Pons (tissue), 1 donor: Measurements from ENCODE around the gene C12orf56.
A peak's percentile ranks its signal among the peaks of the same experiment; 100 is the strongest.
"Not testable (repeated sequence)": the region's sequence is repeated elsewhere in the genome, so short reads cannot be mapped to it uniquely, and the experiment has no call there.

Source experiments
- DNase-seq: peaks from one replicate; pipeline ENCODE4 v3.0.0-alpha.2; 2016; ENCODE audit warnings: low spot score

The C12orf56 gene

GRCh38 chr12:64385468-64385867 lies 5.1 kb downstream of the C12orf56 start:
- DNase-seq: no peak

- DNase-seq: no peak
These were observed 5.5 kb downstream of the C12orf56 start for GRCh38 chr12:64385019-64385418.

- DNase-seq: no peak
These were observed 6.9 kb downstream of the C12orf56 start for GRCh38 chr12:64383675-64384074.

GRCh38 chr12:64362721-64363305 lies 27.7 kb downstream of the C12orf56 start:
- DNase-seq: no peak

GRCh38 chr12:64361173-64361572 lies 29.4 kb downstream of the C12orf56 start:
- DNase-seq: not testable (repeated sequence)

GRCh38 chr12:64356209-64356608 lies 34.3 kb downstream of the C12orf56 start:
- not testable (repeated sequence) for DNase-seq

- no peak for DNase-seq
These were observed 38.4 kb downstream of the C12orf56 start for GRCh38 chr12:64352181-64352580.

GRCh38 chr12:64351265-64351664 lies 39.3 kb downstream of the C12orf56 start:
- DNase-seq: no peak

- DNase-seq: no peak
These were observed 42.9 kb downstream of the C12orf56 start for GRCh38 chr12:64347630-64348029.

- not testable (repeated sequence) for DNase-seq
These were observed 45.9 kb downstream of the C12orf56 start for GRCh38 chr12:64344631-64345030.

GRCh38 chr12:64340546-64340945 lies 50.0 kb downstream of the C12orf56 start:
- not testable (repeated sequence) for DNase-seq

GRCh38 chr12:64335886-64336466 lies 54.6 kb downstream of the C12orf56 start:
- DNase-seq: no peak

- no peak for DNase-seq
These were observed 57.6 kb downstream of the C12orf56 start for GRCh38 chr12:64332938-64333337.

GRCh38 chr12:64332296-64332695 lies 58.3 kb downstream of the C12orf56 start:
- DNase-seq: no peak

- DNase-seq: not testable (repeated sequence)
These were observed 61.4 kb downstream of the C12orf56 start for GRCh38 chr12:64329031-64329710.

GRCh38 chr12:64325055-64325454 lies 65.5 kb downstream of the C12orf56 start:
- DNase-seq: no peak

- DNase-seq: no peak
These were observed 66.9 kb downstream of the C12orf56 start for GRCh38 chr12:64323476-64324225.

- no peak for DNase-seq
These were observed 67.6 kb downstream of the C12orf56 start for GRCh38 chr12:64323006-64323405.

- peak; percentile 46 for DNase-seq
These were observed 69.9 kb downstream of the C12orf56 start for GRCh38 chr12:64320611-64321010.

GRCh38 chr12:64319540-64320225 lies 70.9 kb downstream of the C12orf56 start:
- DNase-seq: not testable (repeated sequence)

- DNase-seq: no peak
These were observed 72.0 kb downstream of the C12orf56 start for GRCh38 chr12:64318605-64319004.

- no peak for DNase-seq
These were observed 78.7 kb downstream of the C12orf56 start for GRCh38 chr12:64311877-64312276.
